ENCODE results near the gene ASB15. TPM values are rescaled to one million over a fixed set of nuclear protein-coding genes. Genes with fewer than 3 reads are reported as not detected.

ASB15 gene
- total and polyA plus RNA-seq, 12 donors: 0.99 to 80.6 (median 53.4) TPM

- intact Hi-C loops (cut with DNase I): loop anchor here in 5 of 10 donors (2.0 to 10.0 kb wide), 6 partner anchors 102 to 294 kb away; no protein-coding TSS in a partner anchor
- Histone ChIP-seq H3K9me3 (no peaks in the 10 kb centered on the region), H3K27ac (peak overlapping the region in 1 of 10 donors; percentile 12), H3K4me1 (peaks cover 0 to 5% (median 0%) of the 10 kb centered on the region in 9 donors), H3K27me3 (no peaks in the 10 kb centered on the region), H3K36me3 (no peaks in the 10 kb centered on the region), H3K4me3 (no peak overlapping the region)
- DNase-seq (peak in 1 of 2 donors; percentile 26), ATAC-seq (peak; percentile 43 to 82 (median 76))
- TF ChIP-seq CTCF (IDR thresholded peaks at IDR 0.05): peak; percentile 34 to 77 (median 64)
- whole genome bisulfite sequencing, 2 donors: 28 to 29% methylated on average over 8 of the region's 8 CpGs
Observed at GRCh38 chr7:123580406-123581161, 21.0 kb upstream of the ASB15 start.

DNA sequence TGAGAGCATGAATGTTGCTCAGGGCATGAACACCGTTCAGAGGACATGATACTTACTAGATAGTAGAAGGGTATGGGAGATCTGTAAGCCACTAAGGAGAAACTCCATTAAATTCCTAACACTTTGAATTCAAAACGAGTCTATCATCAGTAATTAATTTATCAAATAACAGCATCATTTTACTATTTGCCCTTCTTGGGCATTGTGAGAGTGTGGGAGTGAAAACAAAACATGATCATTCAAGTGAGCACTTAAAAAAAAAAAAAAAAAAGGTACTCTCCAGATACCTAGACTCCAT is 20.5 kb upstream of the ASB15 start:
- no peak for DNase-seq
- ATAC-seq: peak in 3 of 8 donors; percentile 11 to 37 (median 19)
- H3K36me3 ChIP-seq: no peaks in the 10 kb centered on the region
- no peak overlapping the region for H3K4me3 ChIP-seq
- intact Hi-C loops (cut with DNase I): loop anchor here in 5 of 10 donors (2.0 to 10.0 kb wide), 6 partner anchors 101 to 294 kb away; no protein-coding TSS in a partner anchor
- no peaks in the 10 kb centered on the region for H3K27me3 ChIP-seq
- no peak for TF ChIP-seq CTCF (IDR thresholded peaks at IDR 0.05)
- H3K9me3 ChIP-seq: no peaks in the 10 kb centered on the region
- peaks cover 0 to 5% (median 0%) of the 10 kb centered on the region in 9 donors for H3K4me1 ChIP-seq
- WGBS, 2 donors: 17 to 22% methylated on average over 2 of the region's 2 CpGs
- peak overlapping the region in 1 of 10 donors; percentile 12 for H3K27ac ChIP-seq

DNA sequence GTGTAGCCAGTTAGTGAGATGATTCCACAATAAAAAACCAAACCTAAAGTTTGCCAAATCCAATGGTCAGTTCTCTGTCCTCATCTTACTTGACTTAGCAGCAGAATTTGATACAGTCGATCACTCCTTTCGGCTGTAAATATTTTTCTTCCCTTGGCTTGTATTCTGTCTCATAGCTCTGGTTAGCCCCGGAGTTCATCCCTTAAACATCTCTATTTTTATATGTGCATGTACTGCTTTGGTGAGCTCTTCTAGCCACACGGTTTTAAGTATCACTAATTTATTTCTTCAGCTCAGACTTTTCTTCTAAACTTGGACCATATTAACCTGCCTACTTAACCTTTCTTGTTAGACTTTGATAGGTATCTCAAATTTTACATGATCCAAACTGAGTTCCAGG is 17.8 kb upstream of the ASB15 start:
- Histone ChIP-seq H3K27ac (no peak overlapping the region), H3K27me3 (no peaks in the 10 kb centered on the region), H3K9me3 (no peaks in the 10 kb centered on the region), H3K4me1 (peaks cover 0 to 5% (median 0%) of the 10 kb centered on the region in 9 donors), H3K36me3 (no peaks in the 10 kb centered on the region), H3K4me3 (no peak overlapping the region)
- 83 to 85% methylated on average over 4 of the region's 4 CpGs for WGBS, 2 donors
- no peak for TF ChIP-seq CTCF (IDR thresholded peaks at IDR 0.05)
- DNase-seq: no peak
- ATAC-seq: peak in 1 of 8 donors; percentile 31
- intact Hi-C loops (cut with DNase I): loop anchor here in 5 of 10 donors (5.0 to 10.0 kb wide), 5 partner anchors 98 to 291 kb away; no protein-coding TSS in a partner anchor

DNA sequence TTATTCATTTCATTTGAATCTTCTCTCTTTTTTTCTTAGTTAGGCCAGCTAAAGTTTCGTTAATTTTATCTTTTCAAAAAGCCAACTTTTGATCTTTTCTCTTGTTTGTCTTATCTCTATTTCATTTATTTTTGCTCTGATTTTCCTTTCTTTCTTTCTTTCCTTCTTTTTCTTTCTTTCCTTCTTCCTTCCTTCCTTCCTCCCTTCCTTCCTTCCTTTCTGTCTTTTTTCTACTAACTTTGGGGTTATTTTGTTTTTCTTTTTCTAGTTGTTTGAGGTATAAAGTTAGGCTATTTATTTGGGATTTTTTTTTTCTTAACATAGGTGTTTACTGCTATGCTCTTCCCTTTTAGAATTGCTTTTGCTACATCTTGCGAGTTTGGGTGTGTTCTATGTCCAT is 13.2 kb upstream of the ASB15 start:
- Histone ChIP-seq H3K4me1 (peaks cover 0 to 4% (median 0%) of the 10 kb centered on the region in 9 donors), H3K4me3 (no peak overlapping the region), H3K36me3 (no peaks in the 10 kb centered on the region), H3K27ac (no peak overlapping the region), H3K27me3 (no peaks in the 10 kb centered on the region), H3K9me3 (no peaks in the 10 kb centered on the region)
- no peak for TF ChIP-seq CTCF (IDR thresholded peaks at IDR 0.05)
- DNase-seq: no peak
- no peak for ATAC-seq
- intact Hi-C loops (cut with DNase I): loop anchor here in 2 of 10 donors (10.0 kb wide), 2 partner anchors 106 to 286 kb away; no protein-coding TSS in a partner anchor
- 92 to 93% methylated on average over 2 of the region's 2 CpGs for WGBS, 2 donors
